GM12878 (cell line): ENCODE results near the gene ARL17A. TPM values are rescaled to one million over a fixed set of nuclear protein-coding genes. Genes with fewer than 3 reads are reported as not detected.
"Not testable (repeated sequence)": the region's sequence is repeated elsewhere in the genome, so short reads cannot be mapped to it uniquely, and the experiment has no call there.

ENCODE experiments used
- ATAC-seq: fragments of 200-7000 bp; cut with Tn5 transposase; 3 replicates; pipeline ENCODE4 v1.9.1; 2020; ENCODE audit warnings: mild to moderate bottlenecking, moderate library complexity
- BruUV-seq: library from RNA; stranded (reverse); fragments of 400-500 nt; replicated peaks from 2 replicates; lab custom pipeline; 2021; lab: Mats Ljungman, UMichigan
- CTCF ChIA-PET: fragments of 300-600 bp; sonication (Branson Sonifier 250); formaldehyde crosslinking; extraction: SDS; loops from one replicate; lab custom pipeline; 2021; ENCODE audit warnings: inconsistent platforms; lab: Yijun Ruan, JAX
- POLR2A ChIA-PET: fragments of 350-600 bp; formaldehyde crosslinking; extraction: SDS; loops from one replicate; lab custom pipeline; 2021; ENCODE audit warnings: inconsistent platforms; lab: Charles Lee
- RAD21 ChIA-PET: fragments of 300-600 bp; sonication (Branson Sonifier 250); formaldehyde crosslinking; loops from one replicate; lab custom pipeline; 2023; ENCODE audit warnings: antibody characterized with exemption; ENCODE audit not compliant: unreplicated experiment; lab: Charles Lee
- SMC1A ChIA-PET: fragments of 300-600 bp; sonication (Branson Sonifier 250); formaldehyde crosslinking; loops from one replicate; lab custom pipeline; 2023; ENCODE audit not compliant: unreplicated experiment, uncharacterized antibody; lab: Charles Lee
- DNase-seq: peaks from one replicate; pipeline ENCODE4 v3.0.0-alpha.2; 2011; ENCODE audit warnings: low read depth, low spot score
- FAIRE-seq: peaks from 3 replicates; lab custom pipeline; 2011; peaks lifted over from hg19 to GRCh38; lab: Jason Lieb, UNC
- H2AFZ ChIP-seq: 2 replicates; pipeline ENCODE4 v1.6.0; 2011; ENCODE audit warnings: low read depth, low read length, control low read depth; ENCODE audit not compliant: control insufficient read depth
- H3K27ac ChIP-seq: 2 replicates; pipeline ENCODE4 v1.5.1; 2011; ENCODE audit warnings: control low read depth; ENCODE audit not compliant: control insufficient read depth, insufficient read depth
- H3K27me3 ChIP-seq, 2 experiments: replicated peaks in 1 of 2; 2 replicates each; pipeline versions ENCODE4 v1.6.0 to v1.6.1; 2011; ENCODE audit warnings: low read length in 1 of 2; ENCODE audit not compliant: control insufficient read depth in 2 of 2, insufficient read depth in 2 of 2
- H3K36me3 ChIP-seq, 2 experiments: 2 replicates each; pipeline ENCODE4 v1.5.1; 2011; ENCODE audit warnings: low read length in 1 of 2; ENCODE audit not compliant: control insufficient read depth in 2 of 2, insufficient read depth in 2 of 2
- H3K4me1 ChIP-seq: 2 replicates; pipeline ENCODE4 v1.6.1; 2011; ENCODE audit warnings: mild to moderate bottlenecking, low read length, moderate library complexity, mixed read lengths; ENCODE audit not compliant: control insufficient read depth, insufficient read depth
- H3K4me2 ChIP-seq: 2 replicates; pipeline ENCODE4 v1.6.0; 2011; ENCODE audit warnings: control low read depth; ENCODE audit not compliant: control insufficient read depth, insufficient read depth
- H3K4me3 ChIP-seq: fragments of 200-600 bp; sonication (generic); 2 replicates; pipeline ENCODE4 v1.5.1; 2016
- H3K79me2 ChIP-seq: 2 replicates; pipeline ENCODE4 v1.6.0; 2011; ENCODE audit warnings: low read length; ENCODE audit not compliant: control insufficient read depth, insufficient read depth
- H3K9ac ChIP-seq: 2 replicates; pipeline ENCODE4 v1.8.0; 2011; ENCODE audit warnings: low read length, control low read depth, mixed read lengths; ENCODE audit not compliant: control insufficient read depth, insufficient read depth
- H3K9me3 ChIP-seq: replicated peaks from 3 replicates; pipeline ENCODE4 v1.5.1; 2011; ENCODE audit warnings: mild to moderate bottlenecking, low read length; ENCODE audit not compliant: control insufficient read depth, insufficient read depth
- H4K20me1 ChIP-seq: 2 replicates; pipeline ENCODE4 v1.6.0; 2011; ENCODE audit not compliant: control insufficient read depth, insufficient read depth
- WGBS: methylation state at CpG from one replicate; pipeline ENCODE4 v1.1.6; 2016; ENCODE audit warnings: low lambda C conversion rate; ENCODE audit not compliant: insufficient replicate concordance, insufficient coverage; ENCODE audit errors: missing lambda C conversion rate; 5-methylcytosine and 5-hydroxymethylcytosine counted together
- in situ Hi-C: fragments of 300-500 bp; cut with MboI; formaldehyde crosslinking; loops from 9 replicates; pipeline ENCODE4 v1.14.3; 2018; ENCODE audit warnings: mixed read lengths
- intact Hi-C: fragments of 100-400 bp; cut with micrococcal nuclease; formaldehyde crosslinking; loops from one replicate; pipeline ENCODE4 v1.14.2; 2022; ENCODE audit not compliant: unreplicated experiment
- polyA plus RNA-seq, 11 experiments: library from polyadenylated mRNA; depleted of rRNA in 4 of 11; unstranded in 6 of 11; stranded (reverse) in 5 of 11; fragments of >200 nt; fragmentation: Nextera tagmentation in 4 of 11; fragmentation: Illumina TruSeq in 1 of 11; extraction: Ambion mirVana in 4 of 11; extraction: Trizol in 1 of 11; gene quantifications; 1 replicate in 1 of 11; 2 replicates in 10 of 11; pipeline versions ENCODE4 v1.2.1 to v1.2.3, GENCODE V29; 2011 to 2016; ENCODE audit warnings: inconsistent platforms in 2 of 11, missing spikeins in 2 of 11, low read depth in 1 of 11
- total RNA-seq, 4 experiments: library from RNA; depleted of rRNA in 3 of 4; stranded (reverse); fragments of >200 nt in 3 of 4; fragmentation: Illumina TruSeq in 1 of 4; extraction: Trizol in 1 of 4; gene quantifications; 2 replicates each; pipeline versions ENCODE4 v1.2.1 to v1.2.3, GENCODE V29; 2013 to 2021

Gene ARL17A
- total and polyA plus RNA-seq, 10 of the 15 experiments (the other 5 are each of a cell fraction or from before 2014, with no cell fraction given) = 4.0 to 39.1 (median 18.2) TPM

DNA sequence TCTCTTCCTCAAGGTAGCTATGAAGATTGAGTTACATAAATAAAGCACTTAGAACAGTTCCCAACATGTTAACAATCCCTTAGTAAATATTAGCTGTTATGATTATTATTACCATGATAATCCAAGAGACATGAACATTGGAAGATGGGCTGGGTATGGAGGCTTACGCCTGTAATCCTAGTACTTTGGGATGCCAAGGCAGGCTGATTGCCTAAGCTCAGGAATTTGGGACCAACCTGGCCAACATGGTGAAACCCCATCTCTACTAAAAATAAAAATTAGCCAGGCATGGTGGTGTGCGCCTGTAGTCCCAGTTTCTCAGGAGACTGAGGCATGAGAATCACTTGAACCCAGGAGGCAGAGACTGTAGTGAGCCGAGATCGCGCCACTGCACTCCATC, 45.2 kb upstream of the ARL17A start:
- H3K4me2 ChIP-seq, ATAC-seq, H3K4me3 ChIP-seq, H3K27ac ChIP-seq, H3K79me2 ChIP-seq, H4K20me1 ChIP-seq, H3K9me3 ChIP-seq, H2AFZ ChIP-seq, H3K9ac ChIP-seq, FAIRE-seq, POLR2A ChIA-PET, RAD21 ChIA-PET, CTCF ChIA-PET, BruUV-seq, H3K36me3 ChIP-seq, SMC1A ChIA-PET, intact Hi-C loops, in situ Hi-C loops, H3K4me1 ChIP-seq, H3K27me3 ChIP-seq, DNase-seq: not testable (repeated sequence)
- no CpG with 5 or more reads among the region's 5 CpGs for WGBS

DNA sequence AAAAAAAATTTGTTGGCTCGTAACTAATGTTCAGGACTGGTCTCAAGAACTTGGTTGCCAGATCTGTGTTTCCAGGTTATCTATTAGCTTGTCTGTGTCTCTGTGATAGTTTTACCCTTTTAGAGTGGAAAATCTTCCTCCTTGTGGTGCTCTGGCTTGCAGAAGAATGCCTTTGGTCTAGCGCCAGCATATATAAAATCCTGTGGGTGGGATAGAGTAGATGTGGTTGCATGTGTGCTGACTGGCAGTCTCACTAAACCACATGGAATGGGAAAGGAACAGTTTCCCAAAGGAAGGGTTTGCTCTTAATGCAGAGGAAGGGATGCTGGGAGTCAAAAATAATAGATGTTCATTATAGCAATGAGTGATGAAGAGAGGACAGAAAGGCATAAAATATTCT, 44.3 kb upstream of the ARL17A start:
- H3K79me2 ChIP-seq, intact Hi-C loops, ATAC-seq, H3K4me3 ChIP-seq, H3K9ac ChIP-seq, CTCF ChIA-PET, H4K20me1 ChIP-seq, in situ Hi-C loops, H3K36me3 ChIP-seq, H3K9me3 ChIP-seq, POLR2A ChIA-PET, H3K27me3 ChIP-seq, FAIRE-seq, BruUV-seq, H3K4me2 ChIP-seq, H3K4me1 ChIP-seq, H2AFZ ChIP-seq, SMC1A ChIA-PET, H3K27ac ChIP-seq, RAD21 ChIA-PET, DNase-seq: not testable (repeated sequence)
- no CpG with 5 or more reads among the region's 2 CpGs for WGBS

DNA sequence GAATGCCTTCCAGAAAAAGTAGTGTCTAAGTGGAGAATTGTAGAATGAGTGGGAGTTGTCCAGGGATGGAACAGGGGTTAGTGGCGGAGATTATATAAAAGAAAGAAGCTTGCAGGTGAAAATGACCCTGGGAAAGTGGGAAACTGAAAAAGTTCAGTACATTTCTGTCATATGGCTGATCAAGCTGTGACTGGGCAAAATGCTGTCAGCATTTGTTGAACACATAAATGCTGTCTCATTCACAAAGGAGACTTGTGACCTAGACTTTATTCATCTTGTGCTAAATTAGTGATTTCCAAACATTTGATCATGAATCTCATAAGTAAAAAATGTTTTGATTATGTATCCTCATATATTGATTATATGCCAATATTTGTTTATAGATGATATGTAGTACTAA, 39.5 kb upstream of the ARL17A start:
- H3K4me3 ChIP-seq, H2AFZ ChIP-seq, BruUV-seq, CTCF ChIA-PET, H3K36me3 ChIP-seq, H3K27ac ChIP-seq, RAD21 ChIA-PET, H3K79me2 ChIP-seq, intact Hi-C loops, H4K20me1 ChIP-seq, H3K27me3 ChIP-seq, DNase-seq, H3K9me3 ChIP-seq, H3K4me1 ChIP-seq, POLR2A ChIA-PET, H3K9ac ChIP-seq, H3K4me2 ChIP-seq, ATAC-seq, in situ Hi-C loops, SMC1A ChIA-PET: not testable (repeated sequence)
- FAIRE-seq = peak; percentile 41
- WGBS = no CpG with 5 or more reads among the region's 1 CpG

DNA sequence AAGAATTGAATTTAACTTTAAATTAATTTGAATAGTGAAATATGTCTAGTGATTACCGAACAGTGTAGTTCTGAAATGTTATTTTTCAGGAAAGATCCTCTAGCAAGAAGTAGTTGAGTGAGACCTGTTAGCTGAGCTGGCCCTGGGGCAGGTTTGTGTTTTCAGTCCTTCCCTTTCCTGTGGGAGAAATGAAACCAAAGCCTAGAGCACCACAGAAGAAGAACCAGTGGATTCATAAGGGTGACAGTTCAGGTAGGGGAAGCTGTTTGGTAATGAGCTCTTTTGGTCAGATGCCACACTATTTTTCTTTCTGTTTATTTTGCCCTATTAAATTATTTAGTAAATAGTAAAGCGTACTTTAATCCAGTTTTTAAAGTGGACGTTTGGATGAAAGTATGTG, 37.6 kb upstream of the ARL17A start:
- H3K9ac ChIP-seq, DNase-seq, POLR2A ChIA-PET, H3K4me1 ChIP-seq, in situ Hi-C loops, H3K79me2 ChIP-seq, ATAC-seq, H2AFZ ChIP-seq, intact Hi-C loops, H4K20me1 ChIP-seq, H3K4me3 ChIP-seq, H3K36me3 ChIP-seq, FAIRE-seq, H3K27me3 ChIP-seq, H3K27ac ChIP-seq, CTCF ChIA-PET, H3K4me2 ChIP-seq, H3K9me3 ChIP-seq, RAD21 ChIA-PET, BruUV-seq, SMC1A ChIA-PET: not testable (repeated sequence)
- WGBS = no CpG with 5 or more reads among the region's 3 CpGs
